HEK293T (cell line): Measurements from ENCODE around the gene TBC1D22A.

ENCODE experiments used
- ARNT ChIP-seq: fragments of 450-650 bp; IDR thresholded peaks from 2 replicates; pipeline ENCODE4 v1.6.1; 2017; ENCODE audit warnings: mild to moderate bottlenecking
- BHLHE40 ChIP-seq: fragments of 450-650 bp; IDR thresholded peaks from 2 replicates; pipeline ENCODE4 v1.6.1; 2016; ENCODE audit warnings: mild to moderate bottlenecking, moderate library complexity, borderline replicate concordance
- CTBP1 ChIP-seq: fragments of 450-650 bp; IDR thresholded peaks from 2 replicates; pipeline ENCODE4 v1.6.1; 2016; ENCODE audit warnings: borderline replicate concordance
- FOXA1 ChIP-seq: fragments of 450-650 bp; IDR thresholded peaks from 2 replicates; pipeline ENCODE4 v1.6.1; 2016; ENCODE audit warnings: mild to moderate bottlenecking
- FOXK2 ChIP-seq: fragments of 450-650 bp; IDR thresholded peaks from 2 replicates; pipeline ENCODE4 v1.6.1; 2016; ENCODE audit warnings: mild to moderate bottlenecking
- FOXM1 ChIP-seq: fragments of 450-650 bp; IDR thresholded peaks from 2 replicates; pipeline ENCODE4 v1.6.1; 2017; ENCODE audit warnings: mild to moderate bottlenecking, borderline replicate concordance
- NFRKB ChIP-seq: fragments of 450-650 bp; IDR thresholded peaks from 2 replicates; pipeline ENCODE4 v1.6.1; 2016; ENCODE audit warnings: mild to moderate bottlenecking, moderate library complexity
- SUZ12 ChIP-seq: fragments of 450-650 bp; IDR thresholded peaks from 2 replicates; pipeline ENCODE4 v1.6.1; 2016; ENCODE audit warnings: mild to moderate bottlenecking
- ZNF384 ChIP-seq: fragments of 450-650 bp; IDR thresholded peaks from 2 replicates; pipeline ENCODE4 v1.6.1; 2016

DNA sequence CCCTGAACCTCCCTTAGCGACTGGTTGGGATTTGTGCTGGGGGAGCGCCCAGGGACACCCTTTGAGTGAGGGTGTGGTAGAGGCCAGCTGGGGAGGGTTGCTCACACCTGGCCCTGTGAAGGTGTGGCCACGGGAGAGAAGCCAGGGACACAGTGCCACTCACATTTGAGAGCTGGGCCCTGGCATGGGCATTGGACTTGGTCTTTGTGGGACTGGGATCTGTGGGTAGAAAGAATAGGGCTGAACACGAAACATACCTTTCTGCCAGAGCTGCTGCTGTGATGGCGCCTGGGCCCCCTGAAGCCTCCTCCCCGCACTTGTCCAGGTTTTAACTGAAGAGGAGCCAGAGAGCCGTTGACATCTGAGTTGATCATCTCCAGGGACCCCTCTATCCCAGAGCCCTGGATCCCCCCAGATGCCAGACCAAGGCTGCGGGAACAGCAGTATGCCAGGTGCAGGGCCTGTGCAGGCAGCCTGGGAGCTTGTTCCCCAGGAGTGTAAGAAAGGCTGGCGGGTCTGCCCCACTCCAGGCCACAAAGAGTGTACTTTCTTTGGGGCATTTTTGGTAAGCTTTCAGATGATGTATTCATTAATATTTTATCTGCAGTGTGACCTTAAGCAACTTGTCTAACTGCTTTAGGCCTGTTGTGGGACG is 284.1 kb downstream of the TBC1D22A start:
- no peak for TF ChIP-seq ARNT
- no peak for TF ChIP-seq SUZ12
- TF ChIP-seq FOXM1, result no peak
- TF ChIP-seq CTBP1, result no peak
- TF ChIP-seq ZNF384, result no peak
- no peak for TF ChIP-seq NFRKB
- no peak for TF ChIP-seq BHLHE40
- no peak for TF ChIP-seq FOXA1
- TF ChIP-seq FOXK2, result no peak
